GM23248 (cell line): ENCODE data around the gene ALDH3B1. TPM values are rescaled to one million over a fixed set of nuclear protein-coding genes. Genes with fewer than 3 reads are reported as not detected.
A peak's percentile ranks its signal among the peaks of the same experiment; 100 is the strongest.

Experiments
- DNase-seq: peaks from one replicate; pipeline ENCODE4 v3.0.0-alpha.2; 2015
- H2AFZ ChIP-seq: fragments of 200-600 bp; sonication (generic); 2 replicates; pipeline ENCODE4 v1.6.1; 2016; ENCODE audit warnings: antibody characterized with exemption
- H3F3A ChIP-seq: fragments of 200-600 bp; sonication (generic); 2 replicates; pipeline ENCODE4 v1.6.1; 2016; ENCODE audit warnings: mild to moderate bottlenecking, antibody characterized with exemption, mixed run types; ENCODE audit not compliant: insufficient read depth
- H3K27ac ChIP-seq: fragments of 200-600 bp; sonication (generic); 2 replicates; pipeline ENCODE4 v1.5.1; 2016; ENCODE audit warnings: mild to moderate bottlenecking
- H3K27me3 ChIP-seq: fragments of 200-600 bp; sonication (generic); replicated peaks from 2 replicates; pipeline ENCODE4 v1.6.1; 2016; ENCODE audit warnings: mild to moderate bottlenecking; ENCODE audit not compliant: insufficient read depth
- H3K36me3 ChIP-seq: fragments of 200-600 bp; sonication (generic); 2 replicates; pipeline ENCODE4 v1.6.1; 2016; ENCODE audit warnings: low read depth, mild to moderate bottlenecking
- H3K4me1 ChIP-seq: fragments of 200-600 bp; sonication (generic); 2 replicates; pipeline ENCODE4 v1.6.1; 2016; ENCODE audit warnings: mild to moderate bottlenecking; ENCODE audit not compliant: insufficient read depth
- H3K4me2 ChIP-seq: fragments of 200-600 bp; sonication (generic); one replicate; pipeline ENCODE4 v1.6.1; 2016; ENCODE audit warnings: mild to moderate bottlenecking; ENCODE audit not compliant: unreplicated experiment
- H3K4me3 ChIP-seq: fragments of 200-600 bp; sonication (generic); 2 replicates; pipeline ENCODE4 v1.5.1; 2016; ENCODE audit warnings: mild to moderate bottlenecking
- H3K79me2 ChIP-seq: fragments of 200-600 bp; sonication (generic); 2 replicates; pipeline ENCODE4 v1.6.1; 2016; ENCODE audit warnings: mild to moderate bottlenecking; ENCODE audit not compliant: insufficient read depth
- H3K9ac ChIP-seq: fragments of 200-600 bp; sonication (generic); 2 replicates; pipeline ENCODE4 v1.6.1; 2016; ENCODE audit warnings: mild to moderate bottlenecking
- H3K9me2 ChIP-seq: fragments of 200-600 bp; sonication (generic); 2 replicates; pipeline ENCODE4 v1.6.1; 2016; ENCODE audit warnings: mixed run types, mild to moderate bottlenecking, moderate library complexity; ENCODE audit not compliant: insufficient read depth
- H3K9me3 ChIP-seq: fragments of 200-600 bp; sonication (generic); one replicate; pipeline ENCODE4 v1.6.1; 2017; ENCODE audit warnings: low read depth
- H4K20me1 ChIP-seq: fragments of 200-600 bp; sonication (generic); 2 replicates; pipeline ENCODE4 v1.6.0; 2016; ENCODE audit not compliant: insufficient read depth
- EZH2 ChIP-seq: fragments of 200-600 bp; sonication (generic); IDR thresholded peaks from 2 replicates; pipeline ENCODE4 v1.6.1; 2018; ENCODE audit warnings: antibody characterized with exemption, mild to moderate bottlenecking; ENCODE audit not compliant: insufficient read depth, poor library complexity, severe bottlenecking
- EZH2phosphoT487 ChIP-seq: fragments of 200-600 bp; sonication (generic); IDR thresholded peaks from 2 replicates; pipeline ENCODE4 v1.6.1; 2018; ENCODE audit warnings: antibody characterized with exemption, moderate library complexity, mild to moderate bottlenecking, low read depth; ENCODE audit not compliant: insufficient read depth
- WGBS, 2 experiments: methylation state at CpG; one replicate each; pipeline ENCODE4 v1.1.6; 2015 to 2017; ENCODE audit warnings: low lambda C conversion rate in 2 of 2, low coverage in 1 of 2; ENCODE audit errors: missing lambda C conversion rate in 2 of 2; 5-methylcytosine and 5-hydroxymethylcytosine counted together
- in situ Hi-C: fragments of 300-500 bp; cut with MboI; formaldehyde crosslinking; loops from 2 replicates; pipeline ENCODE4 v1.15.0; 2020
- polyA plus RNA-seq: library from polyadenylated mRNA; unstranded; fragments of >200 nt; fragmentation: Nextera tagmentation; extraction: Ambion mirVana; gene quantifications from 2 replicates; pipeline ENCODE4 v1.2.1, GENCODE V29; 2016
- total RNA-seq: library from RNA; depleted of rRNA; stranded (reverse); fragments of >200 nt; shearing (Covaris generic); gene quantifications from 2 replicates; pipeline ENCODE4 v1.2.3, GENCODE V29; 2014

Gene ALDH3B1
- total and polyA plus RNA-seq, 2 experiments from 2014 or later: 42.7 to 63.9 TPM

DNA sequence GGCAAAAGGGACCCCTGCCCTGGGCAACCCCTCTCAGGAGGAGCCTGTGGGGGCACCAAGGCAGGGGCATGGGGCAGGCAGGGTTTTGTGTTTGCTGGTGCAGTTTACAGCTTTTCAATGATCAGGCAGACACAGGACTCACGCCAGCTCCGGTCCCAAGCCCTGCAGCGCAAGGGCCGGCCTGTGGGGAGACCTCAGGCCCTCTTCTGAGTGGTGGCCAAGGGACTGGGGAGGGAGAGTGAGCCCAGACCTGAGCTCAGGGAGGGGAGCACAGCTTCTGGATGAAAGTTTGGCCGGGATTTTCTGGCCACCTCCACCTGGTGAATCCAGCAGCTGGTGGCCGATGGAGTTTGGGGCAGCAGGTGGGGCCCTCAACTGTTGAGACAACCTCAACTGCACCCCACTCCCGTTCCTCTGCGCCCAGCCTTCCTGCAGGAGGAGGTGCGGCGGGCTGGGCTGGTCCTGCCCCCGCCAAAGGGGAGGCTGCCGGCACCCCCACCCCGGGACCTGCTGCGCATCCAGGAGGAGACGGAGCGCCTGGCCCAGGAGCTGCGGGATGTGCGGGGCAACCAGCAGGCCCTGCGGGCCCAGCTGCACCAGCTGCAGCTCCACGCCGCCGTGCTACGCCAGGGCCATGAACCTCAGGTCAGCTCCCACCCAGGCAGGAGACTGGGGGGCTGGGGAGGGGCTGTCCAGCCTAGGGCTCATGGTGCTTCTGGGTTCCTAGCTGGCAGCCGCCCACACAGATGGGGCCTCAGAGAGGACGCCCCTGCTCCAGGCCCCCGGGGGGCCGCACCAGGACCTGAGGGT is 32.3 kb downstream of the ALDH3B1 start:
- H3K27me3 ChIP-seq: no peaks in the 10 kb centered on the region
- H3K9ac ChIP-seq: no peak overlapping the region
- H3K4me1 ChIP-seq: peaks cover 9% of the 10 kb centered on the region; the same call in 1 of the 2 replicates
- TF ChIP-seq EZH2phosphoT487 (no peak), EZH2 (no peak)
- no peaks in the 10 kb centered on the region for H4K20me1 ChIP-seq
- H3K4me2 ChIP-seq: no peak overlapping the region
- no peaks in the 10 kb centered on the region for H3K9me2 ChIP-seq
- H3K4me3 ChIP-seq: no peak overlapping the region
- H3K36me3 ChIP-seq: no peaks in the 10 kb centered on the region
- DNase-seq: no peak
- in situ Hi-C loops: no loop called here
- H3K27ac ChIP-seq: no peak overlapping the region
- 89 to 90% methylated on average over 18 to 25 of the region's 27 CpGs for WGBS, 2 experiments
- H3F3A ChIP-seq: no peaks in the 10 kb centered on the region
- H3K9me3 ChIP-seq: no peaks in the 10 kb centered on the region
- H2AFZ ChIP-seq: no peak overlapping the region
- H3K79me2 ChIP-seq: peaks cover 49% of the 10 kb centered on the region

DNA sequence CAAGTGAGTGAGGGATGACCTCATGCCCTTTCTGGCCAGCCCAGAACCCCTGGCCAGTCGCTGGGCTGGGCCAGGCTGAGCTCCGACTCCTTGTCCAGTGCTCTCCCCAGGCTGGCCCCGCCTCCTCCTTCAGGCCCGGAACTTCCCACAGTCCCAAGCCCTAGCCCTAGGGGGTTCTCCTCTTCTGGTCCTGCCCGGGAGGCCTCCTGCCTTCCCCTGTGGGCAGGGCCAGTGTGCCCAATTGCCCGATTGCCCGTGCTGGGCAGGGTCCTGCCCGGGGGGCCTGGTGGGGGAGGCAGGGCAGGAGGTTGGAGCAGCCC is 32.9 kb downstream of the ALDH3B1 start:
- H2AFZ ChIP-seq: no peak overlapping the region
- H3K4me1 ChIP-seq: peaks cover 9% of the 10 kb centered on the region; the same call in 1 of the 2 replicates
- H3K9ac ChIP-seq: no peak overlapping the region
- 73 to 78% methylated on average over 6 to 8 of the region's 8 CpGs for WGBS, 2 experiments
- H3K27ac ChIP-seq: no peak overlapping the region
- TF ChIP-seq EZH2phosphoT487: no peak
- no peak for TF ChIP-seq EZH2
- in situ Hi-C loops: no loop called here
- H3K4me3 ChIP-seq: no peak overlapping the region
- no peaks in the 10 kb centered on the region for H3K9me2 ChIP-seq
- no peaks in the 10 kb centered on the region for H3K36me3 ChIP-seq
- H3K79me2 ChIP-seq: peaks cover 43% of the 10 kb centered on the region
- DNase-seq: no peak
- H3K27me3 ChIP-seq: no peaks in the 10 kb centered on the region
- H4K20me1 ChIP-seq: no peaks in the 10 kb centered on the region
- H3K4me2 ChIP-seq: no peak overlapping the region
- H3K9me3 ChIP-seq: no peaks in the 10 kb centered on the region
- no peaks in the 10 kb centered on the region for H3F3A ChIP-seq

DNA sequence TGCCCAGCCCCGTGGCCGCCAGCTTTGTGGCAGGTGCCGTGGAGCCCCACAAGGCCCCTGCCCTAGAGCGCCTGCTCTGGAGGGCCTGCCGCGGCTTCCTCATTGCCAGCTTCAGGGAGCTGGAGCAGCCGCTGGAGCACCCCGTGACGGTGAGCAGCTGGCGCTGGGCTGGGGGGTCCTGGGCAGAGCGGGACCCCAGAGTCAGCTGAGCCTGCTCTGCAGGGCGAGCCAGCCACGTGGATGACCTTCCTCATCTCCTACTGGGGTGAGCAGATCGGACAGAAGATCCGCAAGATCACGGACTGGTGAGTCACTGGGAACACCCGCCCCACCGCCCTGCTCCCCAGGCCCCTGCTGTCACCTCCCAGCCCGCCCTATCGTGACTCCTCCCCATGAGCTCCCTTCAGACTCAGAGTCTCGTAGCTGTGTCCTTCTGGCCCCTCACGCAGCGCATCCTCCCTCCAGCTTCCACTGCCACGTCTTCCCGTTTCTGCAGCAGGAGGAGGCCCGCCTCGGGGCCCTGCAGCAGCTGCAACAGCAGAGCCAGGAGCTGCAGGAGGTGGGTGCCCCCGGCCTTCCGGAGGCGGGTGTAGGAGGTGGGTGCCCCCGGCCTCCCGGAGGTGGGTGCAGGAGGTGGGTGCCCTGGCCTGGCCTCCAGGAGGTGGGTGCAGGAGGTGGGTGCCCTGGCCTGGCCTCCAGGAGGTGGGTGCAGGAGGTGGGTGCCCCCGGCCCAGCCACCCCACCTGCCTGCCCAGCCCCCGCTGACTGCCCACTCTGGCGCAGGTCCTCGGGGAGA is 33.4 kb downstream of the ALDH3B1 start:
- Histone ChIP-seq H3K9me3 (no peaks in the 10 kb centered on the region), H4K20me1 (no peaks in the 10 kb centered on the region), H3K79me2 (peaks cover 37% of the 10 kb centered on the region), H3K9me2 (no peaks in the 10 kb centered on the region), H3K9ac (no peak overlapping the region), H3K4me3 (no peak overlapping the region), H3K4me2 (no peak overlapping the region), H3K27ac (no peak overlapping the region), H3K4me1 (0 out of 2 replicates have a peak, but pooled peaks cover 3% of the 10 kb centered on the region), H3K27me3 (no peaks in the 10 kb centered on the region), H3F3A (no peaks in the 10 kb centered on the region), H3K36me3 (no peaks in the 10 kb centered on the region), H2AFZ (no peak overlapping the region)
- peak; percentile 42 for DNase-seq
- TF ChIP-seq EZH2: no peak
- TF ChIP-seq EZH2phosphoT487: no peak
- 78 to 81% methylated on average over 27 to 32 of the region's 36 CpGs for WGBS, 2 experiments
- in situ Hi-C loops: no loop called here

DNA sequence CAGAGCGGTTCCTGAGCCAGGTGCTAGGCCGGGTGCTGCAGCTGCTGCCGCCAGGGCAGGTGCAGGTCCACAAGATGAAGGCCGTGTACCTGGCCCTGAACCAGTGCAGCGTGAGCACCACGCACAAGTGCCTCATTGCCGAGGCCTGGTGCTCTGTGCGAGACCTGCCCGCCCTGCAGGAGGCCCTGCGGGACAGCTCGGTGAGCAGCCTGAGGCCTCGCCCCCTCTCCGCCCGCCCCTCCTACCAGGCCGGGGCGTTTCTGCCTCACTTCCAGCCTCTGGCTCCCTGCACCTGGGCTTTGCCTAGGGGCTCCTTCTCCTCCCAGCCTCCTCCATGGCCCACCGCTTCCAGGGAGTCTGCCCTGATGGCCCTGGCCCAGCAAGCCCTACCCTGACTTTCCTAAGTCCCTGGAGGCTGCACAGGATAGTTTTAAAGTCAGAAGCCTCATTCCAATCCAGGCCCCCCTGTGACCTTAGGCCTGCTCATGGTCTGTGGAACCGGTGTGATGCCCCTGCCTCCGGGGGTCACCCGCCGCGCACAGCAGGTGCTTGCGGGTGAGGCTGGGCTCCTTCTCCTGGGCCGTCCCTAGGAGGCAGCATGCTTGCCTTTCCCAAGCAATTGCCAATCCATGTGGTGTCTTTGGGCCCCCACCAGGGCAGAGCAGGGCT is 34.2 kb downstream of the ALDH3B1 start:
- H4K20me1 ChIP-seq: no peaks in the 10 kb centered on the region
- no peaks in the 10 kb centered on the region for H3K9me2 ChIP-seq
- H3K9me3 ChIP-seq: no peaks in the 10 kb centered on the region
- H3K9ac ChIP-seq: no peak overlapping the region
- 95 to 97% methylated on average over 19 to 22 of the region's 24 CpGs for WGBS, 2 experiments
- H3F3A ChIP-seq: no peaks in the 10 kb centered on the region
- in situ Hi-C loops: no loop called here
- TF ChIP-seq EZH2phosphoT487: no peak
- no peak for TF ChIP-seq EZH2
- H3K4me3 ChIP-seq: no peak overlapping the region
- no peak overlapping the region for H3K27ac ChIP-seq
- H3K36me3 ChIP-seq: no peaks in the 10 kb centered on the region
- peaks cover 30% of the 10 kb centered on the region for H3K79me2 ChIP-seq
- no peak overlapping the region for H2AFZ ChIP-seq
- H3K4me1 ChIP-seq: 0 out of 2 replicates have a peak, but pooled peaks cover 3% of the 10 kb centered on the region
- H3K27me3 ChIP-seq: no peaks in the 10 kb centered on the region
- H3K4me2 ChIP-seq: no peak overlapping the region
- DNase-seq: no peak
